K562 (cell line): ENCODE results near the gene RASAL1. TPM values are rescaled to one million over a fixed set of nuclear protein-coding genes. Genes with fewer than 3 reads are reported as not detected.

Experiments
- IFI16 ChIP-seq: fragments of 250-450 bp; sonication (Bioruptor Pico); IDR thresholded peaks from 2 replicates; pipeline ENCODE4 v2.1.2; 2022; ENCODE audit warnings: mild to moderate bottlenecking, inconsistent platforms
- ILK ChIP-seq: fragments of 450-650 bp; IDR thresholded peaks from 2 replicates; pipeline ENCODE4 v1.6.1; 2016; ENCODE audit warnings: missing genetic modification characterization, low read depth, mild to moderate bottlenecking, missing compliant biosample characterization, moderate library complexity, borderline replicate concordance
- POLR3A ChIP-seq: IDR thresholded peaks from 2 replicates; pipeline ENCODE4 v1.6.1; 2011; ENCODE audit warnings: borderline replicate concordance, mild to moderate bottlenecking, moderate library complexity; ENCODE audit not compliant: insufficient read length, insufficient read depth; ENCODE audit errors: extremely low read depth
- TEAD4 ChIP-seq, 2 experiments: sonication (generic) in 1 of 2; formaldehyde crosslinking in 1 of 2; IDR thresholded peaks; 2 replicates each; pipeline versions ENCODE4 v1.6.1 to v1.8.0; 2012 to 2022; ENCODE audit warnings: borderline replicate concordance in 1 of 2, inconsistent platforms in 1 of 2, low read length in 1 of 2, mild to moderate bottlenecking in 1 of 2, missing genetic modification reagents in 1 of 2
- ZNF311 ChIP-seq: fragments of 250-450 bp; sonication (Bioruptor Pico); IDR thresholded peaks from 2 replicates; pipeline ENCODE4 v1.4.0; 2020; ENCODE audit warnings: mild to moderate bottlenecking, moderate library complexity
- ZNF75A ChIP-seq: fragments of 450-650 bp; formaldehyde crosslinking; IDR thresholded peaks from 2 replicates; pipeline ENCODE4 v1.4.0; 2020; ENCODE audit warnings: mild to moderate bottlenecking
- polyA plus RNA-seq, 8 experiments: library from polyadenylated mRNA; depleted of rRNA in 4 of 8; stranded (reverse) in 5 of 8; unstranded in 3 of 8; fragments of >200 nt; fragmentation: Nextera tagmentation in 2 of 8; fragmentation: Illumina TruSeq in 1 of 8; extraction: Ambion mirVana in 2 of 8; extraction: Trizol in 1 of 8; gene quantifications; 2 replicates each; pipeline versions ENCODE4 v1.2.1 to v1.2.3, GENCODE V29; 2011 to 2014; ENCODE audit warnings: inconsistent platforms in 1 of 8, missing spikeins in 1 of 8
- total RNA-seq, 7 experiments: library from RNA; depleted of rRNA in 6 of 7; stranded (reverse); fragments of >200 nt in 6 of 7; fragmentation: Illumina TruSeq in 2 of 7; extraction: Trizol in 2 of 7; gene quantifications; 2 replicates each; pipeline versions ENCODE4 v1.2.1 to v1.2.3, GENCODE V29; 2011 to 2021; ENCODE audit warnings: low replicate concordance in 1 of 7
- TF ChIP-seq, protein P1 (sequence below), 2 experiments: fragments of 250-450 bp in 1 of 2; fragments of 450-650 bp in 1 of 2; sonication (Bioruptor Pico) in 1 of 2; IDR thresholded peaks; 2 replicates each; pipeline versions ENCODE4 v1.6.1 to v1.8.0; 2016 to 2021; ENCODE audit warnings: mild to moderate bottlenecking in 2 of 2, moderate library complexity in 2 of 2, missing compliant biosample characterization in 1 of 2, missing genetic modification characterization in 1 of 2
- TF ChIP-seq, protein P2 (sequence below): sonication (generic); formaldehyde crosslinking; IDR thresholded peaks from 2 replicates; pipeline ENCODE4 v1.8.0; 2022; ENCODE audit warnings: mild to moderate bottlenecking, missing genetic modification reagents
- TF ChIP-seq, protein P3 (sequence below), 2 experiments: fragments of 450-650 bp in 1 of 2; sonication (generic) in 1 of 2; formaldehyde crosslinking in 1 of 2; IDR thresholded peaks in 1 of 2; conservative IDR thresholded peaks in 1 of 2; 2 replicates each; pipeline versions ENCODE4 v1.6.1 to v1.8.1; 2016 to 2023; ENCODE audit warnings: mild to moderate bottlenecking in 2 of 2, moderate library complexity in 2 of 2, inconsistent platforms in 1 of 2, missing genetic modification reagents in 1 of 2

The RASAL1 gene
- total and polyA plus RNA-seq, 9 of the 15 experiments (the other 6 are each of a cell fraction or from before 2014, with no cell fraction given) = 0.06 to 0.16 (median 0.14) TPM; not detected in 6

GRCh38 chr12:113115455-113116126, 20.0 kb downstream of the RASAL1 start (continued):
- TF ChIP-seq, protein P1, sequence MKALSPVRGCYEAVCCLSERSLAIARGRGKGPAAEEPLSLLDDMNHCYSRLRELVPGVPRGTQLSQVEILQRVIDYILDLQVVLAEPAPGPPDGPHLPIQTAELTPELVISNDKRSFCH (CRISPR knock-in tag; IDR thresholded peaks at IDR 0.05) = no peak
- TF ChIP-seq, protein P1 (tag; IDR thresholded peaks at IDR 0.05) = no peak
- TF ChIP-seq ILK (tag) (no peak), TEAD4 (IDR thresholded peaks at IDR 0.05; ENCODE audit: low read length) (no peak), TEAD4 (CRISPR knock-in tag; IDR thresholded peaks at IDR 0.05; ENCODE audit: borderline replicate concordance) (no peak), POLR3A (no peak), ZNF75A (CRISPR knock-in tag) (no peak), IFI16 (no peak), ZNF311 (no peak)
- TF ChIP-seq, protein P2, sequence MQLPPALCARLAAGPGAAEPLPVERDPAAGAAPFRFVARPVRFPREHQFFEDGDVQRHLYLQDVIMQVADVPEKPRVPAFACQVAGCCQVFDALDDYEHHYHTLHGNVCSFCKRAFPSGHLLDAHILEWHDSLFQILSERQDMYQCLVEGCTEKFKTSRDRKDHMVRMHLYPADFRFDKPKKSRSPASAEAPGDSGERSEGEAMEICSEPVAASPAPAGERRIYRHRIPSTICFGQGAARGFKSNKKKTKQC (CRISPR knock-in tag) = no peak
- TF ChIP-seq, protein P3, sequence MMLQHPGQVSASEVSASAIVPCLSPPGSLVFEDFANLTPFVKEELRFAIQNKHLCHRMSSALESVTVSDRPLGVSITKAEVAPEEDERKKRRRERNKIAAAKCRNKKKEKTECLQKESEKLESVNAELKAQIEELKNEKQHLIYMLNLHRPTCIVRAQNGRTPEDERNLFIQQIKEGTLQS (IDR thresholded peaks at IDR 0.05) = no peak
- TF ChIP-seq, protein P3 (CRISPR knock-in tag; conservative IDR thresholded peaks at IDR 0.05) = no peak
